ENCODE data around the gene SNRPD2.
"Not testable (repeated sequence)": the region's sequence is repeated elsewhere in the genome, so short reads cannot be mapped to it uniquely, and the experiment has no call there.

SNRPD2 gene

DNA sequence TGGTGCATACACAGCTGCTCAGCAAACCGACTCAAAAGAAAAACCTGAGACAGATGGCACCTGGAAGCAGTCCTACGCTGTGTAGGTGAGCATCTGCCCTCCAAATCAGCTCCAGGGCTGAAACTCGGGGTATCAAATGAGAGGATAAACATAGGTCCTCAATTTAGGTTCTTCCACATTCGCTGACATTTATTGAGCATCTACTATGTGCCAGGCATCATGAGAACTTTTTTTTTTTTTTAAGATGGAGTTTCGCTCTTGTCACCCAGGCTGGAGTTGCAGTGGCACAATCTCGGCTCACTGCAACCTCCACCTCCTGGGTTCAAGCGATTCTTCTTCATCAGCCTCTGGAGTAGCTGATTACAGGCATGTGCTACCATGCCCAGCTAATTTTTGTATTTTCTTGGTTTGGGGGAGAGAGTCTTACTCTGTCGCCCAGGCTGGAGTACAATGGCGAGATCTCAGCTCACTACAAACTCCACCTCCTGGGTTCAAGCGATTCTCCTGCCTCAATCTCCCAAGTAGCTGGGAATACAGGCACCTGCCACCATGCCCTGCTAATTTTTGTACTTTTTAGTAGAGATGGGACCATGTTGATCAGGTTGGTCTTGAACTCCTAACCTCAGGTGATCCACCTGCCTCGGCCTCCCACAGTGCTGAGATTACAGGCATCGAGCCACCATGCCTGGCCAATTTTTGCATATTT is 14.1 kb upstream of the SNRPD2 start:
- no peak for DNase-seq (ENCODE audit: extremely low read depth in 1 of 2, low read depth in 1 of 2)

DNA sequence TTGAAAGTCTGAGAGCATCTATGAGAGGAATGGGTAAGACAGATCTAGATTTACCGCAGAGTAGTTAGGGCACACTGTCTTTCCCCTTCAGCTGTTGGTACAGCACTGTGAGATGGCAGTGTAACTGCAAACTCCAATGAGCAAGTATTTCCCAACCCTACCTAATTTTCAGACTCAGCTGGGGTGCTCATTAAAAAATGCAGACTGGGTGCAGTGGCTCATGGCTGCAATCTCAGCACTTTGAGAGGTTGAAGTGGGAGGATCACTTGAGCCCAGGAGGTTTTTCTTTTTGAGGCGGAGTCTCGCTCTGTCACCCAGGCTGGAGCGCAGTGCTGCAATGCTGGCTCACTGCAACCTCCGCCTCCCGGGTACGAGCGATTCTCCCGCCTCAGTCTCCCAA is 13.4 kb upstream of the SNRPD2 start:
- DNase-seq (ENCODE audit: extremely low read depth in 1 of 2, low read depth in 1 of 2), result no peak

DNA sequence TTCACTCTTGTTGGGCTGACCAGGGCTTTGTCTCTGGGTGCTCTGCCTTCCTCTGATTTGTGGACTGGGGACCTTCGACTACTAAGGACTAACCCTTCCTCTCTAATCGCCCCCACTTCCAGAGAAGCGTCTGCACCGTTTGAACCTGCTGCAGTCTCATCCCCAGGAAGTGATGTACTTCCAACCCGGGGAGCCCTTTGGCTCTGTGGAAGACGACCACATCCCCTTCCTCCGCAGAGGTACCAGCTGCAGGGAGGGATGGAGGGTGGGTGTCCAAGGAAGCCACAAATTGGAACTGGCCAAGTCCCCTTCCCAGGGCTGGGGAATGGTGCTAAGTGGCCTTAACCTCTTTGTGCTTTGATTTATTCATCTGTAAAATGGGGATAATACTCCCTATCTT is 9.9 kb upstream of the SNRPD2 start:
- no peak for DNase-seq (ENCODE audit: extremely low read depth in 1 of 2, low read depth in 1 of 2)

DNA sequence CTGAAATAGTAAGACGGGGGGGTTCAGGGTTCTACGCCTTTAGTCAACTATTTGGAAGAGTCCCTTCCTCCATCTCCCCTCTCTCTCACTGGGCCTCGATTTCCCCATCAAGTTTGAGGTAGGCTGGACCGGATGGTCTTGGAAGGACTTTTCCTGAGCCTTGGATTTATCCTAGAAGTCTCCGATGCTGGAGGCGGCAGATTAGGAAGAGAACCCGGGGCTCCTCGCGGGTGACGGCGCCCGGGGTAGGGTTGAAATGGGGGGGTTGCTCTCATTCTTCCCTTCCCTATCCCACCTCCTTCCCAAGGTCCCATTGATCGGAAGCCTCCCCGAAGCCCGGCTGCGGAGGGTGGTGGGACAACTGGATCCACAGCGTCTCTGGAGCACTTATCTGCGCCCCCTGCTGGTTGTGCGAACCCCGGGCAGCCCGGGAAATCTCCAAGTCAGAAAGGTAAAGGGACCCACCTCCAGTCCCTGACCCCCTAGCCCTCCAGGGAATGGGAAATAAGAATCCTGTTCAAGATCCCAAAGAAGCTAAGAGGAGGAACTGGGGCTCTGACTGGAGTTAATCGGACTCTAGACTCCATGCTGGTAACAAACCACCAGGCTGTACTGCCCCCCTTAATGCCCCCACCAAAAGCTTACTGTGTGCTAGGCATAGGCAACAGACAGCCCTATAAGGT is 1.5 kb upstream of the SNRPD2 start:
- DNase-seq (ENCODE audit: extremely low read depth in 1 of 2, low read depth in 1 of 2), result peak in 1 of 2 donors; percentile 74

DNA sequence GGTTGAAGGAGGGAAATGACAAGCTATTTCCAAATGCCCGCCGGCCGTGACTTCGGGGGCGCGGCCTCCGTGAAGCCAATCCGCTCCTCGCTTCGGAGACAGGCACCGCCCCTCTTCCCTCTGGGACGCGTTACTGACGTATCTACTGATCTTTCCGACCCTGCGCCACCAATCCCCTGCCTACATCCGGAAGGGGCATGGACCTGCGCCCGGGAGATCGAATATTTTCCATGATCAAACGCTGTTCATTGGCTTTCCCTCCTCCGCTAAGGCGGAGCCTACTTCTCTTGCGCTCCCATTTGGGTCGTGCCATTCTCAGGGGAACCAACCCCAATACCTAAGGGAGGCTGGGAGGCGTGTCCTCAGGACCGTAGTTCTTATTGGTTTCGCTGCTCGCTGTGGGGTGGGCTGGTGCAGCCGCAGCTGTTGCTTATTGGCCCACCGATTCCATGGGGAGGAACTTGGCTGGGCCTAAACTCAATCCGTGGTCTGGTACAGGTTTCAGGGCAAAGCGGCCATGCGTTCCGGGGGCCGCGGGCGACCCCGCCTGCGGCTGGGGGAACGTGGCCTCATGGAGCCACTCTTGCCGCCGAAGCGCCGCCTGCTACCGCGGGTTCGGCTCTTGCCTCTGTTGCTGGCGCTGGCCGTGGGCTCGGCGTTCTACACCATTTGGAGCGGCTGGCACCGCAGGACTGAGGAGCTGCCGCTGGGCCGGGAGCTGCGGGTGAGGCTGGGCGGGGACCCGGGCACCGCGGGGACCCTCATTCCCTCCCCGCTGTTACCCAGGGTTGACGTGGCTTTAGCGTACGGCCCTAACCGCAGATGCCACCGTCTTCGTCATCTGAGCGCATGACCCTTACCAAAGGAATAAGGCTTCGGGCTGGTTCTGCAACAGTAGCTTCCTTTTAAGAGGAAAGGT is 693 bp upstream of the SNRPD2 start, which contains the start of gene QPCTL:
Gene QPCTL (plus strand): TSS at position 480 of the 919 bp plus-strand sequence. CDS start 38 bp downstream, at position 518.
- DNase-seq (ENCODE audit: extremely low read depth in 1 of 2, low read depth in 1 of 2), result peak; percentile 88 to 96

DNA sequence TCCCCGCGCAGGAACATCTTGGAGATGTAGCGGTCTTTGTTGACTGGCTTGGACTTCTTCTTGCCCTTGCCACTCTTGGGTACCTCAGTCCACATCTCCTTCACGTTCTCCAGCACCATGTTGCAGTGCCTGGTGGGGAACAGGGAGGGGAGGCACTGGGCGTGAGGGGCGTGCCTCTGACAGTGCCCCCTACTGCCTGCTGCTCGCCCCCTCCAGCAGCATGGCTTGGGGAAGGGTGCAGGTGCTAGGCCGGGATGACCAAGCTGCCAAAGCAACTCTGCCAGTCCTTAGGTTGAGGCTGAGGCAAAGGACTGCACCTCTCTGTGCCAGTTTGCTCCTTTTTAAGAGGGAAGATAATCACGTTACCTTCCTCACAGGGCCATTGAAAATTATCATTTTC is 4.2 kb downstream of the SNRPD2 start:
- DNase-seq (ENCODE audit: extremely low read depth in 1 of 2, low read depth in 1 of 2), result no peak

DNA sequence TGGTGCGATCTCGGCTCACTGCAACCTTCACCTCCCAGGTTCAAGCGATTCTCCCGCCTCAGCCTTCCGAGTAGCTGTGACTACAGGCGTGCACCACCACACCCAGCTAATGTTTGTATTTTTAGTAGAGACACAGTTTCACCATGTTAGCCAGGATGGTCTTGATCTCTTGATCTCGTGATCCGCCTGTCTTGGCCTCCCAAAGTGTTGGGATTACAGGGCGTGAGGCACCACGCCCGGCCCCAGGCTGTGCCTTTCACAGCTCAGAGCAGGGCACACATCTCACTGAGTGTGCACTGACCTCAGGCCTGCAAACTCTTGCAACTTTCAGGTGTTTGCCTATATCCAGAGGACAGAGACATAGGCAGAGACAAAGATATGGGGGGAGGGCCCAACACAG is 6.7 kb downstream of the SNRPD2 start:
- not testable (repeated sequence) for DNase-seq (ENCODE audit: extremely low read depth in 1 of 2, low read depth in 1 of 2)

DNA sequence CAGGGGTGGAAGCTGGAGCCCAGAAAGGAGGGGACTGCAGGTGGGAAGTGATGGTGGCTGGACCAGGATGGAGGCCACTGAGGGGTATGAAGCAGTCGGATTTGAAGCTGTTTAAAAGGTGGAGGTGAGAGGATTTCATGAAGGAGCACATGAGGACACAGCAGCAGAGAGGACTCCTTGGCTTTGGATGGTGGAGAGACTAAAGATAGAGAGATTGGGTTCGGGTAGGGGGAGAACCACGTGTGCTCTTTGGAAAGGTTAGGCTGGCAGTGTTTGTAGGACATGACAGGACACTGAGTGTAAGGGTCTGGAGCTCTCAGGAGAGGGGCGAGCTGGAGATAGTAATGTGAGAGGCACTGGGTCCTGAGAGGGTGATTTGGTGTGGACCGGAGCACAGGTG is 8.8 kb downstream of the SNRPD2 start:
- DNase-seq (ENCODE audit: extremely low read depth in 1 of 2, low read depth in 1 of 2), result no peak

DNA sequence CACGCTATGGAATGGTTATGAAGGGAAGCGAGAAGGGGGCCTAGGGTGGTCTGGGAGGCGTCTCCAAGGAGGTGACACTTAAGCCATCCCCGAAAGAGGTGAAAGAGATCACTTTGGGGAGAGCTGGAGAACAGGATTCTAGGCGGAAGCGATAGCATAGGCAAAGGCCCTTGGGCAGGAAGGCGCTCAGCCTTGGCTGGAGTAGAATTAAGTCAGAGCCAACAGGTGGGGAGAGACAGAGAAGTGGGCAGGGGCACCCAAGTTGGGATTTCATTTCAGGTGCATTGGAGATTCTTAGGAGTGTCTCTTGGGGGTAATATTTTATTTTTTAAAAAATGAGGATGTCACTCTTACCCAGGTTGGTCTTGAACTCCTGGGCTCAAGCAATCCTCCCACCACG is 9.6 kb downstream of the SNRPD2 start:
- DNase-seq (ENCODE audit: extremely low read depth in 1 of 2, low read depth in 1 of 2), result no peak

DNA sequence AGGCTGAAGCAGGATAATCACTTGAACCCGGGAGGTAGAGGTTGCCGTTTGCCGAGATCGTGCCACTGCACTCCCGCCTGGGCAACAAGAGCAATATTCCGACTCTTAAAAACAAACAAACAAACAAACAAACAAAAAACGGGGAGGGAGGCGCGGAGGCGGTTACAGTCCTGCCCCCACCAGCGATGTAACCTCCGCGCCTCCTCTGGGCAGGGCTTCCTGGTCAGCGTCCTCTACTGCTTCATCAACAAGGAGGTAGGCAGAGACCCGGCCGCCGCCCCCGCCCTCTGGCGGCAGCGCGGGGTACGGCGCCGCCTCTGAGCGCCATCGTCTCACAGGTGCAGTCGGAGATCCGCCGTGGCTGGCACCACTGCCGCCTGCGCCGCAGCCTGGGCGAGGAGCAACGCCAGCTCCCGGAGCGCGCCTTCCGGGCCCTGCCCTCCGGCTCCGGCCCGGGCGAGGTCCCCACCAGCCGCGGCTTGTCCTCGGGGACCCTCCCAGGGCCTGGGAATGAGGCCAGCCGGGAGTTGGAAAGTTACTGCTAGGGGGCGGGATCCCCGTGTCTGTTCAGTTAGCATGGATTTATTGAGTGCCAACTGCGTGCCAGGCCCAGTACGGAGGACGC is 10.2 kb downstream of the SNRPD2 start:
- DNase-seq (ENCODE audit: extremely low read depth in 1 of 2, low read depth in 1 of 2), result peak in 1 of 2 donors; percentile 76

DNA sequence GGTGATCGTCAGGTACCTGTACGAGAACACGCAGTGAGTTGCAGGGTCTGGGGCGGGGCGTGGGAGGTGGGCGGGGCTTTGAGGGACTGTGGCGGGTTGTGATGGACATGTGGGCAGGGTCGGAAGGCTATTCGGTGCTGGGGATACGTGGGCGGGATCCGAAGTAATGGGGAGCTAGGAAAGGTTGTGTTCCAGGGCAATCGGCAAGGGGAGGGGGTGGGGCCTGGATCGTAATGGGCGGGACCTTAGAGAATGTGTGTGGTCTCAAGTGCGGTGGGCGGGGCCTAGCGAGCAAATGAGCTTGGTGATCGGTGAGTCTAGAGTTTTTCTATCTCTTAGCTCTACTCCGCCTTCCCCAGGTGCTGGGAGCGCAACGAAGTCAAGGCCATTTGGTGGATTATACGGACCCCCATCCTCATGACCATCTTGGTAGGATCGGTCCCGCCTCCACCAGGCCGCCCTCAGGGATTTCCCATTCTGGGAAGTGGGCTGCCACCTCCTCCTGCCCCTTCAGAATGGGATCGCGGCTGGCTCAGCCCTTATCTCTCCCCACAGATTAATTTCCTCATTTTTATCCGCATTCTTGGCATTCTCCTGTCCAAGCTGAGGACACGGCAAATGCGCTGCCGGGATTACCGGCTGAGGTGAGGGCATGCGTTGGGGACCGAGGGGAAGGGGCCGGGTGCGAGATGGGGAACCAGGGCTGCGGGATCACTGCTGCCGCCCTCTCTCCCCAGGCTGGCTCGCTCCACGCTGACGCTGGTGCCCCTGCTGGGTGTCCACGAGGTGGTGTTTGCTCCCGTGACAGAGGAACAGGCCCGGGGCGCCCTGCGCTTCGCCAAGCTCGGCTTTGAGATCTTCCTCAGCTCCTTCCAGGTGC is 14.2 kb downstream of the SNRPD2 start:
- peak; percentile 58 to 66 for DNase-seq (ENCODE audit: extremely low read depth in 1 of 2, low read depth in 1 of 2)

DNA sequence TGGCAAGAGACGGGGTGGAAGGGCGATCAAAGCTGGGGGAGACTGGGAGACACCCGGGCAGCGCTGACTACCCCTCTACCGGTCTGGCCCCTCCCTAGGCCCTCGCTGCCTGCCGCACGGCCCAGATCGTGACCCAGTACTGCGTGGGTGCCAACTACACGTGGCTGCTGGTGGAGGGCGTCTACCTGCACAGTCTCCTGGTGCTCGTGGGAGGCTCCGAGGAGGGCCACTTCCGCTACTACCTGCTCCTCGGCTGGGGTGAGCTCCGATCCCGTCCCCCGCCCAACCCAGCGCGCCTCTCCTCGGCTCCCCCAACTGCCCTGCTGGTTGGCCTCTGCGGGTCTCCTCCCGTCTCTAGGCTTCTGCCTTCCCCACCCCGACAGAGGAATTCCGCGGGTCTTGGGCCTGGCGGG is 14.9 kb downstream of the SNRPD2 start:
- peak in 1 of 2 donors; percentile 25 for DNase-seq (ENCODE audit: extremely low read depth in 1 of 2, low read depth in 1 of 2)

DNA sequence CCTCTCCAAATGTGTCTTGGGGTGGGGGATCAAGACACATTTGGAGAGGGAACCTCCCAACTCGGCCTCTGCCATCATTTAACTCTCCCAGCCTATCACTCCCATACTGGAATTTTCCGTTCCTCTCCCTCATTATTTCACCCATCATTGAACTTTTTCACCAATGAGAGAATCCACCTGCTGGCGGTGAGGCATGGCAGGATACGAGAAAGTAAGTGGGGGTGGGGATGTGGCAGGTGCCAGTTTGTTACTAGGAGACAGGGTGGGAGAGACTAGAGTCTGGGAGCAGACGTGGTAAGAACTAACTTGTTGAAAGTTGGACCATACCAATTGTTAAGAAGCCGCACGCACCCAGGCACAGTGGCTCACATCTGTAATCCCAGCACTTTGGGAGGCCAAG is 16.8 kb downstream of the SNRPD2 start:
- DNase-seq (ENCODE audit: extremely low read depth in 1 of 2, low read depth in 1 of 2), result no peak

DNA sequence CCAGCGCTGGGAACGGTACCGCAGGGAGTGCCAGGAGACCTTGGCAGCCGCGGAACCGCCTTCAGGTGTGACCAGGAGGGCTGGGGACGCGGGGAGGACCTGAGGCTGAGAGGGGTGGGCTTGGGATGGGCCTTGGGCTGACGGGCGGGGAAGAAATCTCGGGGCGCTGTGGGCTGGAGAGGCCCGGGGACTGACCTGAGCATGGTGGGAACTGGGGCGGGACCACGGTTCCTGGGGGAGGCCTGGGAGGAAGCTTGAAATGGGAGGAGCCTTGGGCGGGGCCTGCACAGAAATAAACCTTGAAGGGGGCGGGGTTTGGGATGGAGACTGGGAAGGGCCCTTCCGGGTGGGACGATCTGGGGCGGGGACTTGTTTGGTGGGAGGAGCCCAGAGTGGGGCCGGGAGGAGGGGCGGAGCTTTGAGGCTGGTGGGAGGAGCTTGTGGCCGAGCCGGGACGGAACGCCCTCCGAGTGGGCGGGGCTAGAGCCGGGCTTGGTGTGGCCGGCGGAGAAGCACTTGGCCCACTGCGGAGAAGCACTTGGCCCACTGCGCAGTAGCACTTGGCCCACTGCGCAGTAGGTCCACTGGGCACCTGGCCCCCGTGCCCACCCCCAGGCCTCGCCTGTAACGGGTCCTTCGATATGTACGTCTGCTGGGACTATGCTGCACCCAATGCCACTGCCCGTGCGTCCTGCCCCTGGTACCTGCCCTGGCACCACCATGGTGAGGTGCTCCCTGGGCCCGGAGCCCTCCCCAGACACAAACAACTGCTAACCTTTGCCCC is 20.9 kb downstream of the SNRPD2 start:
- peak in 1 of 2 donors; percentile 37 for DNase-seq (ENCODE audit: extremely low read depth in 1 of 2, low read depth in 1 of 2)

DNA sequence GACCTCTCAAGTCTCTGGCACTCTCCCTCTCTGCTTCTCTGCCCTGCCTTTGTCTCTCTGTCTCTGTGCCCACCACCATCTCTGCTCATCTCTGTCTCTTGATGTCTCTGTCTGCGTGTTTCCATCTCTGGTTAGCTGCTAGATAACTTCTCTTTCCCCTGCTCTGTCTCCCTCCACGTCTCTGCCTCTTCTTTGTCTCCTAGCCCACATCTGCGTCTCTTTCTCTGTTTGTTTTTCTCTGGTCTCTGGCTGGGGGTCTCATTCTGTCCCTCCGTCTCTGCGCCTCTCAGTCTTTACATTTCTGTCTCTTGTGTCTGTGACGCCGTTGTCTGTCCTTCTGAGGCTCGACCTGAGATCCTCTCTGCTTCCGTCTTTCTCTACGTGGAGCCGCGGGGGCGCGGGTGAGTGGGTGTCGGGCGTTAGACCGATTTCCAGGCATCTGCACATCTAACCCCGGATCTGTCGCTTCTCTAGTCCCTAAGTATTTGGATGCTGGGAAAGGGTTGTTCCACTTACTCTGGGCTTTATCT is 23.3 kb downstream of the SNRPD2 start:
- no peak for DNase-seq (ENCODE audit: extremely low read depth in 1 of 2, low read depth in 1 of 2)

DNA sequence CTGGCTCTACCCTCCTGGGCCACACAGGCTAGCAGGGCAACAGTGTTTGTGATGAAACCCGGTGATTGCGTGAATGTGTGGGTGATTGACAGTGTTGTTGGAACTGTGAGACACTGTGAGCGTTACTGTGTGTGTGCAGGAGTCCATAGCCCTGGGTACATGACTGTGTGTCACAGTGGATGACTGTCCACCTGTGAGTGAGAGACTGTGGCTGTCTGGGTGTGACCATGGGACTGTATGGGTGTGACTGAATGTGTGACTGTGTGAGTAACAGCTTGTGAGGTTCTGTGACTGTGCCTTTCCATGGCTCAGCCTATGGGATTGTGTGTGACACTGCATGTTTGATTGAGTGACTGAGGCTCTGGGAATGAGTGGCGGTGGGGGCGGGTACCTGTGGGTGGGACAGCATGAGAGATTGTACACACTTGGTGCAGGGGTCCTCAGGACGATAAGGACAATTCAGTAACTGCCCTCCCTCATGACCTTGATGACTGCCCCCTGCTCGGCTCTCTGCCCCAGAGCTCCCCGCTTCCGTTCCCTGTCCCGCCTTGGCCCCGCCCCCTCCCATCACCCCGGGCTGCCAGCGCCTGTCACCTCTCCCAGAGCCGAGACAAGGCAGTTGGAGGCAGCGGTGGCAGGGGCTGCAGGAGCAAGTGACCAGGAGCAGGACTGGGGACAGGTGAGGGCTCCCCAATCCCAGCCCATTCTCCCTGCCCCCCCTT is 24.0 kb downstream of the SNRPD2 start, which contains the start of gene GIPR:
Gene GIPR (plus strand): TSS at position 602 of the 722 bp plus-strand sequence. CDS start 1,300 bp downstream, outside the sequence.
- peak in 1 of 2 donors; percentile 44 for DNase-seq (ENCODE audit: extremely low read depth in 1 of 2, low read depth in 1 of 2)

DNA sequence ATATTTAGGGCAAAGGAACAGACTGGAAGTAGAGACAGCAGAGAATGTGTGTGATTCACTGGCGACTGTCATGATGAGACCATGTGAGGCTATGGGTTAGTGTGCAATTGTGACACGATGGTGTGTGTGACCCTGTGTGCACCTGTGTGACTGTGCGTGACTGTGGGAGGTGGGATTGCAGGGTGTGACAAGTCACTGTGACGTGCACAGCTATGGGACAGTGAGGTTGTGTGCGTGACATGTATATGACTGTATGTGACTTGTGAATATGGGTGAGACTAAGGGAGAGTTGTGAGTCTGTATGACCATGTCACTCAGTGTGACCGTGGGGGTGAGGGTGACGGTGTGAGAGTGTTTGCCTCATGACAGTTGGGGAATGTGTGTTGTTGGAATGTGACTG is 27.2 kb downstream of the SNRPD2 start:
- no peak for DNase-seq (ENCODE audit: extremely low read depth in 1 of 2, low read depth in 1 of 2)

DNA sequence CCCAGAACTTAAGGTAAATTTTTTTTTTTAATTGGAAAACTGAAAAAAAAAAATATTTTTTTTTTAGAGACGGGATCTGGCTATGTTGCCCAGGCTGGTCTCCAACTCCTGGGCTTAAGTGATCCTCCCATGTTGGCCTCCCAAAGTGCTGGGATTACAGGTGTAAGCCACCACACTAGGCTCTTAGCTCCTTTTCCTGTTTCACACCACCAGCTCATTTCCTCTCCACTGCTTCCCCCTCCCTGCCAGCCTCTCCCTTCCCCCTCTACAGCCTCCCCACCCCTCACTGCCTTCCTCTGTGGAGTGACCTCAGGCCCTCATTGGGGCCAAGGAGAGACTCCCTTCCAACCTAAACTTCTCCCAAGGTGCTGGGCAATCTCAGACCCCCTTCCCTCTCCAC is 28.0 kb downstream of the SNRPD2 start:
- DNase-seq (ENCODE audit: extremely low read depth in 1 of 2, low read depth in 1 of 2), result no peak

Measured in activated CD8-positive, alpha-beta memory T cell treated with anti-CD3 and anti-CD28 coated beads for 1 hour (primary cell).